B cell (primary cell): ENCODE measurements around the gene CDC42BPB. TPM values are rescaled to one million over a fixed set of nuclear protein-coding genes. Genes with fewer than 3 reads are reported as not detected.

Experiments used
- ATAC-seq: fragments of 200-7000 bp; cut with Tn5 transposase; one replicate; pipeline ENCODE4 v1.10.0; 2021; ENCODE audit warnings: low read depth, mild to moderate bottlenecking, moderate number of reproducible peaks, moderate library complexity
- CTCF ChIA-PET: fragments of 350-600 bp; sonication (Branson Sonifier 250); formaldehyde crosslinking; loops from one replicate; lab custom pipeline; 2021; ENCODE audit warnings: antibody characterized with exemption, inconsistent platforms; lab: Charles Lee
- POLR2A ChIA-PET: fragments of 350-600 bp; sonication (Branson Sonifier 250); formaldehyde crosslinking; loops from one replicate; lab custom pipeline; 2021; ENCODE audit warnings: antibody characterized with exemption; lab: Charles Lee
- DNase-seq: peaks from one replicate; pipeline ENCODE4 v3.0.0; 2013
- H2AFZ ChIP-seq: 2 replicates; pipeline ENCODE4 v1.6.1; 2012; ENCODE audit warnings: mild to moderate bottlenecking, low read depth, low read length; ENCODE audit not compliant: insufficient read depth, poor library complexity, severe bottlenecking
- H3K27ac ChIP-seq, 2 donors: 1 replicate in 1 of 2; 2 replicates in 1 of 2; pipeline ENCODE4 v1.5.1; 2012 to 2013; ENCODE audit warnings: low read length in 2 of 2, mild to moderate bottlenecking in 2 of 2, moderate library complexity in 1 of 2
- H3K27me3 ChIP-seq, 4 experiments: fragments of 200-600 bp in 1 of 4; sonication (generic) in 1 of 4; replicated peaks in 1 of 4; 1 replicate in 2 of 4; 2 replicates in 2 of 4; pipeline versions ENCODE4 v1.6.1 to v1.7.0; 2013 to 2016; ENCODE audit warnings: low read length in 3 of 4, mild to moderate bottlenecking in 2 of 4, mixed read lengths in 1 of 4, moderate library complexity in 1 of 4; ENCODE audit not compliant: insufficient read depth in 4 of 4, control insufficient read depth in 3 of 4; ENCODE audit errors: control extremely low read depth in 1 of 4
- H3K36me3 ChIP-seq, 2 experiments: replicated peaks in 1 of 2; 1 replicate in 1 of 2; 2 replicates in 1 of 2; pipeline versions ENCODE4 v1.6.1 to v1.7.1; 2013; ENCODE audit warnings: low read length in 1 of 2; ENCODE audit not compliant: insufficient read depth in 2 of 2, control insufficient read depth in 1 of 2; ENCODE audit errors: control extremely low read depth in 1 of 2, extremely low read depth in 1 of 2
- H3K4me1 ChIP-seq, 2 donors: fragments of 200-600 bp in 1 of 2; sonication (generic) in 1 of 2; 1 replicate in 1 of 2; 2 replicates in 1 of 2; pipeline versions ENCODE4 v1.5.1 to v1.6.1; 2013 to 2017; ENCODE audit warnings: low read length in 2 of 2; ENCODE audit not compliant: control insufficient read depth in 2 of 2, insufficient read depth in 2 of 2
- H3K4me2 ChIP-seq: replicated peaks from 2 replicates; pipeline ENCODE3; 2012; ENCODE audit warnings: mild to moderate bottlenecking, low read depth, low read length; ENCODE audit not compliant: poor library complexity, severe bottlenecking
- H3K4me3 ChIP-seq, 5 experiments: fragments of 200-600 bp in 1 of 5; sonication (generic) in 1 of 5; 1 replicate in 3 of 5; 2 replicates in 2 of 5; pipeline versions ENCODE4 v1.5.1 to v1.7.0; 2011 to 2016; ENCODE audit warnings: low read length in 4 of 5, mild to moderate bottlenecking in 4 of 5, low read depth in 2 of 5, control low read depth in 1 of 5, moderate library complexity in 1 of 5; ENCODE audit not compliant: insufficient read depth in 1 of 5; ENCODE audit errors: control extremely low read depth in 1 of 5, extremely low read depth in 1 of 5
- H3K79me2 ChIP-seq: fragments of 200-600 bp; sonication (generic); one replicate; pipeline ENCODE4 v1.6.0; 2016; ENCODE audit warnings: low read length; ENCODE audit not compliant: control insufficient read depth, insufficient read depth
- H3K9ac ChIP-seq: fragments of 200-600 bp; sonication (generic); 2 replicates; pipeline ENCODE4 v1.6.1; 2017; ENCODE audit warnings: mild to moderate bottlenecking, low read length, moderate library complexity
- H3K9me3 ChIP-seq, 3 donors: one replicate each; pipeline versions ENCODE4 v1.6.1 to v1.7.1; 2013; ENCODE audit warnings: low read length in 2 of 3; ENCODE audit not compliant: control insufficient read depth in 2 of 3, insufficient read depth in 1 of 3; ENCODE audit errors: control extremely low read depth in 1 of 3
- H4K20me1 ChIP-seq: 2 replicates; pipeline ENCODE4 v1.6.0; 2012; ENCODE audit warnings: mild to moderate bottlenecking, low read length; ENCODE audit not compliant: insufficient read depth, control insufficient read depth, poor library complexity, severe bottlenecking
- H3K27ac Mint-ChIP-seq: one replicate; pipeline ENCODE4 v1.8.0; 2021; ENCODE audit warnings: mixed read lengths
- H3K27me3 Mint-ChIP-seq: one replicate; pipeline ENCODE4 v1.8.0; 2021; ENCODE audit warnings: mixed read lengths
- H3K4me1 Mint-ChIP-seq: one replicate; pipeline ENCODE4 v1.8.0; 2021; ENCODE audit warnings: mixed read lengths
- H3K4me3 Mint-ChIP-seq: one replicate; pipeline ENCODE4 v1.8.0; 2021; ENCODE audit warnings: mixed read lengths
- H3K9me3 Mint-ChIP-seq: one replicate; pipeline ENCODE4 v1.8.0; 2022; ENCODE audit warnings: mixed read lengths; ENCODE audit not compliant: insufficient read depth
- CTCF ChIP-seq: fragments of 200-600 bp; IDR thresholded peaks from one replicate; pipeline ENCODE4 v1.8.0; 2022; ENCODE audit warnings: antibody characterized with exemption, mild to moderate bottlenecking
- EZH2 ChIP-seq: IDR thresholded peaks from 2 replicates; pipeline ENCODE4 v1.6.1; 2012; ENCODE audit warnings: borderline replicate concordance, low read depth, mild to moderate bottlenecking, moderate library complexity, low read length; ENCODE audit not compliant: insufficient read depth, poor library complexity, severe bottlenecking
- WGBS: methylation state at CpG from one replicate; pipeline ENCODE4 v1.1.5; 2013; ENCODE audit warnings: missing lambda C conversion rate; ENCODE audit not compliant: insufficient coverage; 5-methylcytosine and 5-hydroxymethylcytosine counted together
- intact Hi-C: fragments of 100-400 bp; cut with micrococcal nuclease; formaldehyde crosslinking; loops from one replicate; pipeline ENCODE4 v1.10.0; 2022
- polyA plus RNA-seq: library from polyadenylated mRNA; depleted of rRNA; stranded (reverse); fragments of >200 nt; gene quantifications from 2 replicates; pipeline ENCODE4 v1.2.3, GENCODE V29; 2012
- total RNA-seq, 2 donors: library from RNA; stranded (reverse); fragments of 120-200 nt in 1 of 2; gene quantifications; 1 replicate in 1 of 2; 2 replicates in 1 of 2; pipeline versions ENCODE4 v1.2.3 to v1.2.4, GENCODE V29; 2013 to 2022

The CDC42BPB gene
- total and polyA plus RNA-seq, 2 donors (not counting 1 experiment from before 2014, with no cell fraction given) = 23.9 to 52.5 TPM

GRCh38 chr14:103016071-103016470 lies 41.3 kb downstream of the CDC42BPB start:
- Histone ChIP-seq H3K4me1 (no peaks in the 10 kb centered on the region), H3K36me3 (peaks cover 0 to 2% of the 10 kb centered on the region in 2 experiments), H3K9ac (no peak overlapping the region), H3K27ac (no peak overlapping the region), H3K4me3 (no peak overlapping the region), H2AFZ (no peak overlapping the region), H3K27me3 (no peaks in the 10 kb centered on the region), H3K4me2 (no peak overlapping the region), H3K79me2 (peaks cover 39% of the 10 kb centered on the region), H3K9me3 (no peaks in the 10 kb centered on the region), H4K20me1 (peaks cover 34% of the 10 kb centered on the region)
- no peaks in the 10 kb centered on the region for H3K9me3 Mint-ChIP-seq
- TF ChIP-seq CTCF = no peak
- no peak for TF ChIP-seq EZH2
- DNase-seq (no peak), ATAC-seq (no peak)
- peaks cover 17% of the 10 kb centered on the region for H3K4me1 Mint-ChIP-seq
- no peak overlapping the region for H3K4me3 Mint-ChIP-seq
- no peaks in the 10 kb centered on the region for H3K27me3 Mint-ChIP-seq
- intact Hi-C loops = no loop called here
- no peak overlapping the region for H3K27ac Mint-ChIP-seq
- 88% methylated on average over 7 of the region's 9 CpGs for WGBS
- ChIA-PET CTCF (no interaction called here), POLR2A (no interaction called here)

- H3K79me2 ChIP-seq = peaks cover 36% of the 10 kb centered on the region
- WGBS = no CpG with 5 or more reads among the region's 5 CpGs
Observed at GRCh38 chr14:103015426-103015825, 41.9 kb downstream of the CDC42BPB start.

More at GRCh38 chr14:103015426-103015825, 41.9 kb downstream of the CDC42BPB start:
- peaks cover 31% of the 10 kb centered on the region for H4K20me1 ChIP-seq
- Mint-ChIP-seq H3K4me3 (no peak overlapping the region), H3K27me3 (no peaks in the 10 kb centered on the region), H3K4me1 (peaks cover 17% of the 10 kb centered on the region), H3K27ac (peak overlapping the region; percentile 20), H3K9me3 (no peaks in the 10 kb centered on the region)
- intact Hi-C loops = no loop called here
- H3K27ac ChIP-seq = no peak overlapping the region
- H2AFZ ChIP-seq = no peak overlapping the region
- H3K9me3 ChIP-seq = no peaks in the 10 kb centered on the region
- H3K36me3 ChIP-seq = peaks cover 0 to 3% of the 10 kb centered on the region in 2 experiments
- ATAC-seq (no peak), DNase-seq (no peak)
- CTCF ChIA-PET = no interaction called here
- TF ChIP-seq CTCF = no peak
- no peak for TF ChIP-seq EZH2
- POLR2A ChIA-PET = no interaction called here
- H3K4me3 ChIP-seq = no peak overlapping the region
- no peaks in the 10 kb centered on the region for H3K27me3 ChIP-seq
- H3K4me1 ChIP-seq = no peaks in the 10 kb centered on the region
- no peak overlapping the region for H3K9ac ChIP-seq
- no peak overlapping the region for H3K4me2 ChIP-seq
